ENCODE results near the gene CABYR.

CABYR gene

DNA sequence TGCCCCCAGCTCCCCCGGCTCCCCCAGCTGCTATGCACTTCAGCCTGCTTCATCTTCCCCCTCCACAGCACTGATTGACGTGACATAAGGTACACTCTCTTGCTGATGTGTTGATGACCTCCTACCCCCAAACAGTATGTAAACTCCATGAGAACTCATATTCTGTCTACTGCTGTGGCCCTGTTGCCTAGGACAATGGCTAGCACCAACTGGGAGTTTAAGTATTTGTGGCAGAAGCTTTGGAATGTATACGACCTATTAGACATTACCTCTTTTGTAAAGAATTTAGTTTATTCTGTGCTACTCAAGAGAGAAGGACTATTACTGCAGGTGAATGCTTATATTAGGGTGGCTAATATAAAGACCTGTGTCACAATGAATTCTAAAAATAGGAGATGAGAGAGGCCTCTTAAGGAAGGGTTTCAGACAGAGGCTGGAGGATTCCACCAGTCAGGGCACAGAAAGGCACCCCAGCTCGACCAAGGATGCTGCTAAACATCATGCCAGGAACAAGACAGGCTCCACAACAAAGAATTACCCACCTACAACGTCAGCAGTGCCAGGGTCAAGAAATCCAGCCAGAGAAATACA lies 60.6 kb downstream of the CABYR start:
- no peak for TF ChIP-seq NFIC (IDR thresholded peaks at IDR 0.05)
- TF ChIP-seq TEAD4 (IDR thresholded peaks at IDR 0.05), result no peak
- no peak for TF ChIP-seq YY1 (IDR thresholded peaks at IDR 0.05; ENCODE audit: low read depth)
- no peak for TF ChIP-seq MAX (IDR thresholded peaks at IDR 0.05)
- no peak for TF ChIP-seq TAF1 (IDR thresholded peaks at IDR 0.05; ENCODE audit: low read depth)
- TF ChIP-seq CREB1 (IDR thresholded peaks at IDR 0.05; ENCODE audit: low read depth), result no peak
- no peak for TF ChIP-seq RAD21 (IDR thresholded peaks at IDR 0.05; ENCODE audit: low read depth)
- TF ChIP-seq, protein P1, sequence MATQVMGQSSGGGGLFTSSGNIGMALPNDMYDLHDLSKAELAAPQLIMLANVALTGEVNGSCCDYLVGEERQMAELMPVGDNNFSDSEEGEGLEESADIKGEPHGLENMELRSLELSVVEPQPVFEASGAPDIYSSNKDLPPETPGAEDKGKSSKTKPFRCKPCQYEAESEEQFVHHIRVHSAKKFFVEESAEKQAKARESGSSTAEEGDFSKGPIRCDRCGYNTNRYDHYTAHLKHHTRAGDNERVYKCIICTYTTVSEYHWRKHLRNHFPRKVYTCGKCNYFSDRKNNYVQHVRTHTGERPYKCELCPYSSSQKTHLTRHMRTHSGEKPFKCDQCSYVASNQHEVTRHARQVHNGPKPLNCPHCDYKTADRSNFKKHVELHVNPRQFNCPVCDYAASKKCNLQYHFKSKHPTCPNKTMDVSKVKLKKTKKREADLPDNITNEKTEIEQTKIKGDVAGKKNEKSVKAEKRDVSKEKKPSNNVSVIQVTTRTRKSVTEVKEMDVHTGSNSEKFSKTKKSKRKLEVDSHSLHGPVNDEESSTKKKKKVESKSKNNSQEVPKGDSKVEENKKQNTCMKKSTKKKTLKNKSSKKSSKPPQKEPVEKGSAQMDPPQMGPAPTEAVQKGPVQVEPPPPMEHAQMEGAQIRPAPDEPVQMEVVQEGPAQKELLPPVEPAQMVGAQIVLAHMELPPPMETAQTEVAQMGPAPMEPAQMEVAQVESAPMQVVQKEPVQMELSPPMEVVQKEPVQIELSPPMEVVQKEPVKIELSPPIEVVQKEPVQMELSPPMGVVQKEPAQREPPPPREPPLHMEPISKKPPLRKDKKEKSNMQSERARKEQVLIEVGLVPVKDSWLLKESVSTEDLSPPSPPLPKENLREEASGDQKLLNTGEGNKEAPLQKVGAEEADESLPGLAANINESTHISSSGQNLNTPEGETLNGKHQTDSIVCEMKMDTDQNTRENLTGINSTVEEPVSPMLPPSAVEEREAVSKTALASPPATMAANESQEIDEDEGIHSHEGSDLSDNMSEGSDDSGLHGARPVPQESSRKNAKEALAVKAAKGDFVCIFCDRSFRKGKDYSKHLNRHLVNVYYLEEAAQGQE (IDR thresholded peaks at IDR 0.05; ENCODE audit: low read depth), result no peak
- no peak for TF ChIP-seq EGR1 (IDR thresholded peaks at IDR 0.05)
- no peak for TF ChIP-seq FOXM1 (IDR thresholded peaks at IDR 0.05; ENCODE audit: borderline replicate concordance, low read depth)
- TF ChIP-seq ZBTB7A (IDR thresholded peaks at IDR 0.05; ENCODE audit: low read depth), result no peak
- no peak for TF ChIP-seq EP300 (IDR thresholded peaks at IDR 0.05; ENCODE audit: borderline replicate concordance)
- TF ChIP-seq CEBPB (IDR thresholded peaks at IDR 0.05), result no peak
- TF ChIP-seq TCF12 (IDR thresholded peaks at IDR 0.05; ENCODE audit: low read depth), result no peak

- TF ChIP-seq ZBTB7A (IDR thresholded peaks at IDR 0.05; ENCODE audit: low read depth) (no peak), TCF12 (IDR thresholded peaks at IDR 0.05; ENCODE audit: low read depth) (no peak), EGR1 (IDR thresholded peaks at IDR 0.05) (no peak), MAX (IDR thresholded peaks at IDR 0.05) (no peak), TAF1 (IDR thresholded peaks at IDR 0.05; ENCODE audit: low read depth) (no peak), EP300 (IDR thresholded peaks at IDR 0.05; ENCODE audit: borderline replicate concordance) (no peak), NFIC (IDR thresholded peaks at IDR 0.05) (no peak), RAD21 (IDR thresholded peaks at IDR 0.05; ENCODE audit: low read depth) (no peak), TEAD4 (IDR thresholded peaks at IDR 0.05) (no peak), FOXM1 (IDR thresholded peaks at IDR 0.05; ENCODE audit: borderline replicate concordance, low read depth) (no peak), CEBPB (IDR thresholded peaks at IDR 0.05) (no peak), CREB1 (IDR thresholded peaks at IDR 0.05; ENCODE audit: low read depth) (no peak)
- TF ChIP-seq, protein P1 (IDR thresholded peaks at IDR 0.05; ENCODE audit: low read depth), result no peak
These were observed 61.8 kb downstream of the CABYR start for GRCh38 chr18:24200494-24201290.

- TF ChIP-seq RAD21 (IDR thresholded peaks at IDR 0.05; ENCODE audit: low read depth), result no peak
- no peak for TF ChIP-seq NFIC (IDR thresholded peaks at IDR 0.05)
- TF ChIP-seq FOXM1 (IDR thresholded peaks at IDR 0.05; ENCODE audit: borderline replicate concordance, low read depth), result no peak
- TF ChIP-seq EGR1 (IDR thresholded peaks at IDR 0.05), result no peak
- TF ChIP-seq EP300 (IDR thresholded peaks at IDR 0.05; ENCODE audit: borderline replicate concordance), result no peak
These were observed 63.1 kb downstream of the CABYR start for GRCh38 chr18:24201699-24202687.

- TF ChIP-seq FOXM1 (IDR thresholded peaks at IDR 0.05; ENCODE audit: borderline replicate concordance, low read depth) (no peak), USF1 (IDR thresholded peaks at IDR 0.05) (no peak), RAD21 (IDR thresholded peaks at IDR 0.05; ENCODE audit: low read depth) (no peak), NFIC (IDR thresholded peaks at IDR 0.05) (no peak), TEAD4 (IDR thresholded peaks at IDR 0.05) (no peak), TCF12 (IDR thresholded peaks at IDR 0.05; ENCODE audit: low read depth) (no peak), ZBTB7A (IDR thresholded peaks at IDR 0.05; ENCODE audit: low read depth) (no peak), MAX (IDR thresholded peaks at IDR 0.05) (no peak), YY1 (IDR thresholded peaks at IDR 0.05; ENCODE audit: low read depth) (no peak), EP300 (IDR thresholded peaks at IDR 0.05; ENCODE audit: borderline replicate concordance) (no peak), TAF1 (IDR thresholded peaks at IDR 0.05; ENCODE audit: low read depth) (no peak)
These were observed 66.0 kb downstream of the CABYR start for GRCh38 chr18:24204904-24205303.

All from Ishikawa (cell line).